ENCODE results near the gene RCC1.
"Not testable (repeated sequence)": the region's sequence is repeated elsewhere in the genome, so short reads cannot be mapped to it uniquely, and the experiment has no call there.

RCC1 gene

GRCh38 chr1:28525002-28525642 lies 19.3 kb downstream of the RCC1 start:
- not testable (repeated sequence) for DNase-seq; H2BK5ac ChIP-seq (ENCODE audit: low read length); H2AK5ac ChIP-seq (ENCODE audit: low read length); H4K8ac ChIP-seq (ENCODE audit: low read depth, low read length); H4K5ac ChIP-seq (ENCODE audit: low read length); H2BK15ac ChIP-seq (replicated peaks; ENCODE audit: low read depth); H2BK120ac ChIP-seq (ENCODE audit: low read depth, low read length); H3K9ac ChIP-seq (ENCODE audit: low read length); H3K4me2 ChIP-seq (ENCODE audit: low read length); H3K56ac ChIP-seq (ENCODE audit: low read length); H3K27ac ChIP-seq (ENCODE audit: low read depth, low read length); H3K23ac ChIP-seq (ENCODE audit: low read length); H3K4ac ChIP-seq (ENCODE audit: low read depth, low read length); H3K27me3 ChIP-seq (ENCODE audit: insufficient read depth, low read length, poor library complexity); H3K18ac ChIP-seq (ENCODE audit: low read length); H3K4me1 ChIP-seq (ENCODE audit: control insufficient read depth, low read depth, low read length); H3K36me3 ChIP-seq (ENCODE audit: control insufficient read depth, insufficient read depth, low read length); H3K4me3 ChIP-seq (ENCODE audit: low read length)
- Histone ChIP-seq H3K79me2 (ENCODE audit: control insufficient read depth, insufficient read depth, low read length) (peaks cover 58% of the 10 kb centered on the region), H3K79me1 (ENCODE audit: low read length) (peaks cover 14% of the 10 kb centered on the region)
- no CpG with 5 or more reads among the region's 10 CpGs for WGBS (ENCODE audit: extremely low coverage, insufficient coverage, low lambda C conversion rate)

GRCh38 chr1:28526886-28527285 lies 21.0 kb downstream of the RCC1 start:
- Histone ChIP-seq H2BK120ac (ENCODE audit: low read depth, low read length) (no peak overlapping the region), H2BK5ac (ENCODE audit: low read length) (no peak overlapping the region), H4K5ac (ENCODE audit: low read length) (no peak overlapping the region), H4K8ac (ENCODE audit: low read depth, low read length) (no peak overlapping the region), H3K36me3 (ENCODE audit: control insufficient read depth, insufficient read depth, low read length) (peaks cover 4% of the 10 kb centered on the region), H3K4me2 (ENCODE audit: low read length) (no peak overlapping the region), H3K56ac (ENCODE audit: low read length) (no peak overlapping the region), H3K79me2 (ENCODE audit: control insufficient read depth, insufficient read depth, low read length) (peaks cover 43% of the 10 kb centered on the region), H3K18ac (ENCODE audit: low read length) (no peak overlapping the region), H2BK15ac (replicated peaks; ENCODE audit: low read depth) (no peak overlapping the region), H3K23ac (ENCODE audit: low read length) (no peak overlapping the region), H2AK5ac (ENCODE audit: low read length) (no peak overlapping the region), H3K4ac (ENCODE audit: low read depth, low read length) (no peak overlapping the region), H3K79me1 (ENCODE audit: low read length) (peaks cover 11% of the 10 kb centered on the region), H3K27me3 (ENCODE audit: insufficient read depth, low read length, poor library complexity) (no peaks in the 10 kb centered on the region), H3K4me3 (ENCODE audit: low read length) (no peak overlapping the region), H3K27ac (ENCODE audit: low read depth, low read length) (no peak overlapping the region), H3K9ac (ENCODE audit: low read length) (no peak overlapping the region), H3K4me1 (ENCODE audit: control insufficient read depth, low read depth, low read length) (no peaks in the 10 kb centered on the region)
- peak; percentile 37 for DNase-seq
- no CpG with 5 or more reads among the region's 9 CpGs for WGBS (ENCODE audit: extremely low coverage, insufficient coverage, low lambda C conversion rate)

GRCh38 chr1:28530456-28530855 lies 24.6 kb downstream of the RCC1 start:
- no peak overlapping the region for H3K9ac ChIP-seq (ENCODE audit: low read length)
- no peak for DNase-seq
- H4K8ac ChIP-seq (ENCODE audit: low read depth, low read length) = no peak overlapping the region
- no peak overlapping the region for H2BK5ac ChIP-seq (ENCODE audit: low read length)
- no peak overlapping the region for H3K4me3 ChIP-seq (ENCODE audit: low read length)
- H3K18ac ChIP-seq (ENCODE audit: low read length) = no peak overlapping the region
- no peak overlapping the region for H2AK5ac ChIP-seq (ENCODE audit: low read length)
- no peaks in the 10 kb centered on the region for H3K27me3 ChIP-seq (ENCODE audit: insufficient read depth, low read length, poor library complexity)
- H4K5ac ChIP-seq (ENCODE audit: low read length) = no peak overlapping the region
- H3K79me2 ChIP-seq (ENCODE audit: control insufficient read depth, insufficient read depth, low read length) = peaks cover 15% of the 10 kb centered on the region
- no peak overlapping the region for H3K23ac ChIP-seq (ENCODE audit: low read length)
- peaks cover 11% of the 10 kb centered on the region for H3K36me3 ChIP-seq (ENCODE audit: control insufficient read depth, insufficient read depth, low read length)
- no peak overlapping the region for H3K27ac ChIP-seq (ENCODE audit: low read depth, low read length)
- WGBS (ENCODE audit: extremely low coverage, insufficient coverage, low lambda C conversion rate) = no CpG with 5 or more reads among the region's 31 CpGs
- H3K4ac ChIP-seq (ENCODE audit: low read depth, low read length) = no peak overlapping the region
- no peak overlapping the region for H3K4me2 ChIP-seq (ENCODE audit: low read length)
- no peak overlapping the region for H3K56ac ChIP-seq (ENCODE audit: low read length)
- no peaks in the 10 kb centered on the region for H3K4me1 ChIP-seq (ENCODE audit: control insufficient read depth, low read depth, low read length)
- peaks cover 7% of the 10 kb centered on the region for H3K79me1 ChIP-seq (ENCODE audit: low read length)
- H2BK120ac ChIP-seq (ENCODE audit: low read depth, low read length) = no peak overlapping the region
- H2BK15ac ChIP-seq (replicated peaks; ENCODE audit: low read depth) = no peak overlapping the region

GRCh38 chr1:28534671-28535070 lies 28.8 kb downstream of the RCC1 start:
- Histone ChIP-seq H3K79me2 (ENCODE audit: control insufficient read depth, insufficient read depth, low read length) (no peaks in the 10 kb centered on the region), H4K5ac (ENCODE audit: low read length) (no peak overlapping the region), H3K4me3 (ENCODE audit: low read length) (no peak overlapping the region), H3K23ac (ENCODE audit: low read length) (no peak overlapping the region), H3K4me2 (ENCODE audit: low read length) (no peak overlapping the region), H3K79me1 (ENCODE audit: low read length) (peaks cover 3% of the 10 kb centered on the region), H3K27me3 (ENCODE audit: insufficient read depth, low read length, poor library complexity) (no peaks in the 10 kb centered on the region), H2BK5ac (ENCODE audit: low read length) (no peak overlapping the region), H3K4me1 (ENCODE audit: control insufficient read depth, low read depth, low read length) (no peaks in the 10 kb centered on the region), H3K18ac (ENCODE audit: low read length) (no peak overlapping the region), H2AK5ac (ENCODE audit: low read length) (no peak overlapping the region), H2BK15ac (replicated peaks; ENCODE audit: low read depth) (no peak overlapping the region), H3K4ac (ENCODE audit: low read depth, low read length) (no peak overlapping the region), H3K56ac (ENCODE audit: low read length) (no peak overlapping the region), H4K8ac (ENCODE audit: low read depth, low read length) (no peak overlapping the region), H3K36me3 (ENCODE audit: control insufficient read depth, insufficient read depth, low read length) (peaks cover 30% of the 10 kb centered on the region), H3K27ac (ENCODE audit: low read depth, low read length) (no peak overlapping the region), H3K9ac (ENCODE audit: low read length) (no peak overlapping the region), H2BK120ac (ENCODE audit: low read depth, low read length) (no peak overlapping the region)
- no peak for DNase-seq
- no CpG with 5 or more reads among the region's 6 CpGs for WGBS (ENCODE audit: extremely low coverage, insufficient coverage, low lambda C conversion rate)

- no peak overlapping the region for H4K8ac ChIP-seq (ENCODE audit: low read depth, low read length)
- no peak overlapping the region for H3K56ac ChIP-seq (ENCODE audit: low read length)
- no peak overlapping the region for H3K23ac ChIP-seq (ENCODE audit: low read length)
- H3K4me1 ChIP-seq (ENCODE audit: control insufficient read depth, low read depth, low read length) = no peaks in the 10 kb centered on the region
- H3K36me3 ChIP-seq (ENCODE audit: control insufficient read depth, insufficient read depth, low read length) = peaks cover 30% of the 10 kb centered on the region
- DNase-seq = no peak
- H3K4me2 ChIP-seq (ENCODE audit: low read length) = no peak overlapping the region
- H3K79me2 ChIP-seq (ENCODE audit: control insufficient read depth, insufficient read depth, low read length) = no peaks in the 10 kb centered on the region
- H3K27me3 ChIP-seq (ENCODE audit: insufficient read depth, low read length, poor library complexity) = no peaks in the 10 kb centered on the region
- H3K27ac ChIP-seq (ENCODE audit: low read depth, low read length) = no peak overlapping the region
- no peak overlapping the region for H2BK15ac ChIP-seq (replicated peaks; ENCODE audit: low read depth)
- H3K4ac ChIP-seq (ENCODE audit: low read depth, low read length) = no peak overlapping the region
- H2BK120ac ChIP-seq (ENCODE audit: low read depth, low read length) = no peak overlapping the region
- peaks cover 3% of the 10 kb centered on the region for H3K79me1 ChIP-seq (ENCODE audit: low read length)
- no peak overlapping the region for H3K18ac ChIP-seq (ENCODE audit: low read length)
- no peak overlapping the region for H4K5ac ChIP-seq (ENCODE audit: low read length)
- WGBS (ENCODE audit: extremely low coverage, insufficient coverage, low lambda C conversion rate) = no CpG with 5 or more reads among the region's 6 CpGs
- no peak overlapping the region for H3K9ac ChIP-seq (ENCODE audit: low read length)
- no peak overlapping the region for H2AK5ac ChIP-seq (ENCODE audit: low read length)
- H3K4me3 ChIP-seq (ENCODE audit: low read length) = no peak overlapping the region
- H2BK5ac ChIP-seq (ENCODE audit: low read length) = no peak overlapping the region
These were observed 29.3 kb downstream of the RCC1 start for GRCh38 chr1:28535180-28535579.

Data from mesendoderm (in vitro differentiated cells).